ENCODE measurements around the gene NDUFS7. TPM values are rescaled to one million over a fixed set of nuclear protein-coding genes. Genes with fewer than 3 reads are reported as not detected.

NDUFS7 gene
- total RNA-seq = 151 and 201 TPM in 2 replicates

GRCh38 chr19:1383312-1384084 is at the start of gene NDUFS7:
Gene NDUFS7, plus strand, starts transcription at chr19:1383907. Its CDS starts 20 bp downstream, at chr19:1383927.

DNA sequence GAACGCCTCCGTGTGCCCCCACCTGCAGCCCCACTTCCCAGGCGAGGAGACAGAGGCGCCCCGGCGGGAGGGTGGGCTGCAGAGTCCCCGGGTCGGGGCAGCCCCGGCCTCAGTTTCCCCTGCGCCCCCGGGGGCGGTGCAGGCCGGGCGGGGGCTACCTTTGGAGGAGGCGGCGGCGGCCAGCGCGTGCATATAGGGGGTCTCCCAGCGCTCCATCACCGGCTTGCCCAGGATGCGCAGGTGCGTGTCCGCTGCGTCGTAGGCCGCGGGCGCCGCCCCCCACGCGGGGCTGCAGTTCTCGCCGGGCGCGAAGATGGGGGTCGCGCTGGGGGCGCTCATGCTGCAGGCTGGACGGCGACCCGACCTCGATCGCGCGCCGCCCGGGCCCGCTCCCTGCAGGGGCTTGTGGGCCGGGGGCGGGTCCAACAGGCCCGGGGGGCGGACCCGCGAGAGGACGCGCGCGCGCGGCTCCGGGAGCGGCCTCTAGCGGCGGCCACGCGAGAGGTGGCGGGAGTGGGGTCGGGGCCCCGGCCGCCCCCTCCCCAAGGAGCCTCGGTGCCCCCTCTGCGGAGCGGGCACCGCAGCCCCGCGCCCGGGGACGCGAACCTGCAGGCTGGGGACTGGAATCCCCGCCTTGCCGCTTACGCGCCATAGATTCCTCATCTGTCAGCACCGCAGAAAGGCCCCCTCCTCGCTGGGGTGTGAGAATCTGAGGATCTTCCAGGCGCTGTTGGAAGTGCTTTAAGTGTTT is 17.6 kb downstream of the NDUFS7 start, which contains the start of gene GAMT:
Gene GAMT, minus strand, starts transcription at position 405 of the 751 bp plus-strand sequence. Its CDS starts 66 bp downstream, at position 339.

GRCh38 chr19:1407528-1408299 is 24.0 kb downstream of the NDUFS7 start, which contains the start of gene DAZAP1:
Gene DAZAP1, plus strand, starts transcription at chr19:1407586. Its CDS starts 188 bp downstream, at chr19:1407774.

GRCh38 chr19:1438035-1438932 is 54.6 kb downstream of the NDUFS7 start, which contains the start of gene RPS15:
Gene RPS15, plus strand, starts transcription at chr19:1438396. Its CDS starts 30 bp downstream, at chr19:1438426.

Other genes with a start within 250 kb of the NDUFS7 start
- gene SBNO2, start 209.6 kb upstream of the NDUFS7 start, total RNA-seq = 37.3 and 53.2 TPM in 2 replicates
- 84.3 and 93.8 TPM in 2 replicates for gene STK11, start 178.1 kb upstream of the NDUFS7 start, total RNA-seq
- gene CBARP, start 145.9 kb upstream of the NDUFS7 start, total RNA-seq = 6.6 and 8.5 TPM in 2 replicates
- 142 and 144 TPM in 2 replicates for gene ATP5F1D, start 142.2 kb upstream of the NDUFS7 start, total RNA-seq
- 32.7 and 52.6 TPM in 2 replicates for gene MIDN, start 135.3 kb upstream of the NDUFS7 start, total RNA-seq
- 193 and 255 TPM in 2 replicates for gene CIRBP, start 114.6 kb upstream of the NDUFS7 start, total RNA-seq
- 81.9 and 109 TPM in 2 replicates for gene FAM174C, start 108.4 kb upstream of the NDUFS7 start, total RNA-seq
- gene EFNA2, start 98.0 kb upstream of the NDUFS7 start, total RNA-seq = not detected in 2 replicates
- 28.4 and 31.1 TPM in 2 replicates for gene GAMT, start 17.6 kb downstream of the NDUFS7 start, total RNA-seq
- 62.3 and 89.2 TPM in 2 replicates for gene DAZAP1, start 23.7 kb downstream of the NDUFS7 start, total RNA-seq
- gene RPS15, start 54.5 kb downstream of the NDUFS7 start, total RNA-seq = 2,484 and 5,127 TPM in 2 replicates
- gene APC2, start 66.2 kb downstream of the NDUFS7 start, total RNA-seq = 0.05 and 0.07 TPM in 2 replicates
- 33.7 and 51.3 TPM in 2 replicates for gene C19orf25, start 95.3 kb downstream of the NDUFS7 start, total RNA-seq
- 0.28 and 0.71 TPM in 2 replicates for gene PCSK4, start 106.4 kb downstream of the NDUFS7 start, total RNA-seq
- 8.3 and 10.4 TPM in 2 replicates for gene REEP6, start 107.3 kb downstream of the NDUFS7 start, total RNA-seq
- gene ADAMTSL5, start 129.1 kb downstream of the NDUFS7 start, total RNA-seq = 3.7 and 5.2 TPM in 2 replicates
- 0.05 TPM in 1 of 2 replicates, not detected in the other for gene PLK5, start 140.2 kb downstream of the NDUFS7 start, total RNA-seq
- 55.4 and 66.9 TPM in 2 replicates for gene MEX3D, start 184.4 kb downstream of the NDUFS7 start, total RNA-seq
- 115 and 122 TPM in 2 replicates for gene MBD3, start 209.0 kb downstream of the NDUFS7 start, total RNA-seq
- gene UQCR11, start 221.6 kb downstream of the NDUFS7 start, total RNA-seq = 89.6 and 117 TPM in 2 replicates

Measured in airway epithelial cell (primary cell).